ENCODE measurements around the gene USP34. TPM values are rescaled to one million over a fixed set of nuclear protein-coding genes. Genes with fewer than 3 reads are reported as not detected.
A peak's percentile ranks its signal among the peaks of the same experiment; 100 is the strongest.

Gene USP34
- total and polyA plus RNA-seq, 2 experiments from 2014 or later = 81.8 to 157 TPM

DNA sequence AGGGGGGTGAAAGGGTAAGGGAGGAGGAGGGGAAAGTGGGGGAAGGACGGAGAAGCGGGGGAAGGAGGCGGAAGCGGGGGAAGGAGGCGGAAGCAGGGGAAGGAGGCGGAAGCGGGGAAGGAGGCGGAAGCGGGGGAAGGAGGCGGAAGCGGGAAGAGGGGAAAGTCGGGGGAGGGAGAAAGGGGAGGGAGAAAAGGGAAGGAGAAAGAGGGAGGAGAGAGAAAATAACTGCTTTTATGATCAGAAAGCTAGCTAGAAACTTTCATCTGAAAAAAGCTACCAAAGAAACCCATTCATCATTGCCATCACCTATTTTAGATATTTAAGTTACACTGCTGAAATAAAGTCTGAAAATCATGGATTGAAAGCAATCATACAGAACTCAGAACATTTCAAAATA lies 72.5 kb downstream of the USP34 start:
- H3K9me3 Mint-ChIP-seq = no peaks in the 10 kb centered on the region
- no peak overlapping the region for H3K4me3 Mint-ChIP-seq
- Histone ChIP-seq H3K27me3 (ENCODE audit: insufficient read depth) (no peaks in the 10 kb centered on the region), H3K36me3 (ENCODE audit: insufficient read depth) (no peaks in the 10 kb centered on the region), H3K4me1 (ENCODE audit: insufficient read depth) (no peaks in the 10 kb centered on the region; the same call in 1 of the 2 replicates), H3F3A (replicated peaks; ENCODE audit: low read depth) (no peaks in the 10 kb centered on the region), H4K20me1 (replicated peaks; ENCODE audit: insufficient read depth) (no peaks in the 10 kb centered on the region), H3K9me2 (ENCODE audit: insufficient read depth) (no peaks in the 10 kb centered on the region), H3K4me2 (no peak overlapping the region), H3K27ac (ENCODE audit: low read depth) (peak overlapping the region; percentile 34; the same call in 1 of the 2 replicates), H3K79me2 (replicated peaks; ENCODE audit: insufficient read depth) (no peaks in the 10 kb centered on the region; the same call in none of the 2 replicates), H2AFZ (no peak overlapping the region), H3K4me3 (no peak overlapping the region)
- TF ChIP-seq, protein P1, sequence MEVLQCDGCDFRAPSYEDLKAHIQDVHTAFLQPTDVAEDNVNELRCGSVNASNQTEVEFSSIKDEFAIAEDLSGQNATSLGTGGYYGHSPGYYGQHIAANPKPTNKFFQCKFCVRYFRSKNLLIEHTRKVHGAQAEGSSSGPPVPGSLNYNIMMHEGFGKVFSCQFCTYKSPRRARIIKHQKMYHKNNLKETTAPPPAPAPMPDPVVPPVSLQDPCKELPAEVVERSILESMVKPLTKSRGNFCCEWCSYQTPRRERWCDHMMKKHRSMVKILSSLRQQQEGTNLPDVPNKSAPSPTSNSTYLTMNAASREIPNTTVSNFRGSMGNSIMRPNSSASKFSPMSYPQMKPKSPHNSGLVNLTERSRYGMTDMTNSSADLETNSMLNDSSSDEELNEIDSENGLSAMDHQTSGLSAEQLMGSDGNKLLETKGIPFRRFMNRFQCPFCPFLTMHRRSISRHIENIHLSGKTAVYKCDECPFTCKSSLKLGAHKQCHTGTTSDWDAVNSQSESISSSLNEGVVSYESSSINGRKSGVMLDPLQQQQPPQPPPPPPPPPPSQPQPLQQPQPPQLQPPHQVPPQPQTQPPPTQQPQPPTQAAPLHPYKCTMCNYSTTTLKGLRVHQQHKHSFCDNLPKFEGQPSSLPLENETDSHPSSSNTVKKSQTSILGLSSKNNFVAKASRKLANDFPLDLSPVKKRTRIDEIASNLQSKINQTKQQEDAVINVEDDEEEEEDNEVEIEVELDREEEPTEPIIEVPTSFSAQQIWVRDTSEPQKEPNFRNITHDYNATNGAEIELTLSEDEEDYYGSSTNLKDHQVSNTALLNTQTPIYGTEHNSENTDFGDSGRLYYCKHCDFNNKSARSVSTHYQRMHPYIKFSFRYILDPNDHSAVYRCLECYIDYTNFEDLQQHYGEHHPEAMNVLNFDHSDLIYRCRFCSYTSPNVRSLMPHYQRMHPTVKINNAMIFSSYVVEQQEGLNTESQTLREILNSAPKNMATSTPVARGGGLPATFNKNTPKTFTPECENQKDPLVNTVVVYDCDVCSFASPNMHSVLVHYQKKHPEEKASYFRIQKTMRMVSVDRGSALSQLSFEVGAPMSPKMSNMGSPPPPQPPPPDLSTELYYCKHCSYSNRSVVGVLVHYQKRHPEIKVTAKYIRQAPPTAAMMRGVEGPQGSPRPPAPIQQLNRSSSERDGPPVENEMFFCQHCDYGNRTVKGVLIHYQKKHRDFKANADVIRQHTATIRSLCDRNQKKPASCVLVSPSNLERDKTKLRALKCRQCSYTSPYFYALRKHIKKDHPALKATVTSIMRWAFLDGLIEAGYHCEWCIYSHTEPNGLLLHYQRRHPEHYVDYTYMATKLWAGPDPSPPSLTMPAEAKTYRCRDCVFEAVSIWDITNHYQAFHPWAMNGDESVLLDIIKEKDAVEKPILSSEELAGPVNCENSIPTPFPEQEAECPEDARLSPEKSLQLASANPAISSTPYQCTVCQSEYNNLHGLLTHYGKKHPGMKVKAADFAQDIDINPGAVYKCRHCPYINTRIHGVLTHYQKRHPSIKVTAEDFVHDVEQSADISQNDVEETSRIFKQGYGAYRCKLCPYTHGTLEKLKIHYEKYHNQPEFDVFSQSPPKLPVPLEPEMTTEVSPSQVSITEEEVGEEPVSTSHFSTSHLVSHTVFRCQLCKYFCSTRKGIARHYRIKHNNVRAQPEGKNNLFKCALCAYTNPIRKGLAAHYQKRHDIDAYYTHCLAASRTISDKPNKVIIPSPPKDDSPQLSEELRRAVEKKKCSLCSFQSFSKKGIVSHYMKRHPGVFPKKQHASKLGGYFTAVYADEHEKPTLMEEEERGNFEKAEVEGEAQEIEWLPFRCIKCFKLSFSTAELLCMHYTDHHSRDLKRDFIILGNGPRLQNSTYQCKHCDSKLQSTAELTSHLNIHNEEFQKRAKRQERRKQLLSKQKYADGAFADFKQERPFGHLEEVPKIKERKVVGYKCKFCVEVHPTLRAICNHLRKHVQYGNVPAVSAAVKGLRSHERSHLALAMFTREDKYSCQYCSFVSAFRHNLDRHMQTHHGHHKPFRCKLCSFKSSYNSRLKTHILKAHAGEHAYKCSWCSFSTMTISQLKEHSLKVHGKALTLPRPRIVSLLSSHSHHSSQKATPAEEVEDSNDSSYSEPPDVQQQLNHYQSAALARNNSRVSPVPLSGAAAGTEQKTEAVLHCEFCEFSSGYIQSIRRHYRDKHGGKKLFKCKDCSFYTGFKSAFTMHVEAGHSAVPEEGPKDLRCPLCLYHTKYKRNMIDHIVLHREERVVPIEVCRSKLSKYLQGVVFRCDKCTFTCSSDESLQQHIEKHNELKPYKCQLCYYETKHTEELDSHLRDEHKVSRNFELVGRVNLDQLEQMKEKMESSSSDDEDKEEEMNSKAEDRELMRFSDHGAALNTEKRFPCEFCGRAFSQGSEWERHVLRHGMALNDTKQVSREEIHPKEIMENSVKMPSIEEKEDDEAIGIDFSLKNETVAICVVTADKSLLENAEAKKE (CRISPR knock-in tag; IDR thresholded peaks at IDR 0.05) = no peak
- no peak for TF ChIP-seq JUNB (IDR thresholded peaks at IDR 0.05; ENCODE audit: unreplicated experiment)
- TF ChIP-seq ZNF114 (CRISPR knock-in tag; IDR thresholded peaks at IDR 0.05) = no peak
- TF ChIP-seq ZNF331 (CRISPR knock-in tag; IDR thresholded peaks at IDR 0.05; ENCODE audit: low read depth) = no peak
- TF ChIP-seq, protein P2, sequence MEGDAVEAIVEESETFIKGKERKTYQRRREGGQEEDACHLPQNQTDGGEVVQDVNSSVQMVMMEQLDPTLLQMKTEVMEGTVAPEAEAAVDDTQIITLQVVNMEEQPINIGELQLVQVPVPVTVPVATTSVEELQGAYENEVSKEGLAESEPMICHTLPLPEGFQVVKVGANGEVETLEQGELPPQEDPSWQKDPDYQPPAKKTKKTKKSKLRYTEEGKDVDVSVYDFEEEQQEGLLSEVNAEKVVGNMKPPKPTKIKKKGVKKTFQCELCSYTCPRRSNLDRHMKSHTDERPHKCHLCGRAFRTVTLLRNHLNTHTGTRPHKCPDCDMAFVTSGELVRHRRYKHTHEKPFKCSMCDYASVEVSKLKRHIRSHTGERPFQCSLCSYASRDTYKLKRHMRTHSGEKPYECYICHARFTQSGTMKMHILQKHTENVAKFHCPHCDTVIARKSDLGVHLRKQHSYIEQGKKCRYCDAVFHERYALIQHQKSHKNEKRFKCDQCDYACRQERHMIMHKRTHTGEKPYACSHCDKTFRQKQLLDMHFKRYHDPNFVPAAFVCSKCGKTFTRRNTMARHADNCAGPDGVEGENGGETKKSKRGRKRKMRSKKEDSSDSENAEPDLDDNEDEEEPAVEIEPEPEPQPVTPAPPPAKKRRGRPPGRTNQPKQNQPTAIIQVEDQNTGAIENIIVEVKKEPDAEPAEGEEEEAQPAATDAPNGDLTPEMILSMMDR (conservative IDR thresholded peaks at IDR 0.05; ENCODE audit: low read depth in 2 of 2) = no peak
- TF ChIP-seq, protein P3, sequence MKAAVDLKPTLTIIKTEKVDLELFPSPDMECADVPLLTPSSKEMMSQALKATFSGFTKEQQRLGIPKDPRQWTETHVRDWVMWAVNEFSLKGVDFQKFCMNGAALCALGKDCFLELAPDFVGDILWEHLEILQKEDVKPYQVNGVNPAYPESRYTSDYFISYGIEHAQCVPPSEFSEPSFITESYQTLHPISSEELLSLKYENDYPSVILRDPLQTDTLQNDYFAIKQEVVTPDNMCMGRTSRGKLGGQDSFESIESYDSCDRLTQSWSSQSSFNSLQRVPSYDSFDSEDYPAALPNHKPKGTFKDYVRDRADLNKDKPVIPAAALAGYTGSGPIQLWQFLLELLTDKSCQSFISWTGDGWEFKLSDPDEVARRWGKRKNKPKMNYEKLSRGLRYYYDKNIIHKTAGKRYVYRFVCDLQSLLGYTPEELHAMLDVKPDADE (IDR thresholded peaks at IDR 0.05) = no peak
- peaks cover 19% of the 10 kb centered on the region for H3K36me3 Mint-ChIP-seq (ENCODE audit: low read depth)
- peak; percentile 38 for DNase-seq (ENCODE audit: low spot score)
- peaks cover 7% of the 10 kb centered on the region for H3K27me3 Mint-ChIP-seq (ENCODE audit: insufficient read depth, low read depth, poor library complexity)
- no peak for ATAC-seq
- H3K27ac Mint-ChIP-seq = no peak overlapping the region
- H3K4me1 Mint-ChIP-seq = peaks cover 3% of the 10 kb centered on the region; the same call in 2 of the 3 replicates
